ENCODE data around the gene RPP25L. TPM values are rescaled to one million over a fixed set of nuclear protein-coding genes. Genes with fewer than 3 reads are reported as not detected.

RPP25L gene
- total and polyA plus RNA-seq, 10 of the 15 experiments (the other 5 are each of a cell fraction or from before 2014, with no cell fraction given) = 7.7 to 30.2 (median 16.8) TPM

DNA sequence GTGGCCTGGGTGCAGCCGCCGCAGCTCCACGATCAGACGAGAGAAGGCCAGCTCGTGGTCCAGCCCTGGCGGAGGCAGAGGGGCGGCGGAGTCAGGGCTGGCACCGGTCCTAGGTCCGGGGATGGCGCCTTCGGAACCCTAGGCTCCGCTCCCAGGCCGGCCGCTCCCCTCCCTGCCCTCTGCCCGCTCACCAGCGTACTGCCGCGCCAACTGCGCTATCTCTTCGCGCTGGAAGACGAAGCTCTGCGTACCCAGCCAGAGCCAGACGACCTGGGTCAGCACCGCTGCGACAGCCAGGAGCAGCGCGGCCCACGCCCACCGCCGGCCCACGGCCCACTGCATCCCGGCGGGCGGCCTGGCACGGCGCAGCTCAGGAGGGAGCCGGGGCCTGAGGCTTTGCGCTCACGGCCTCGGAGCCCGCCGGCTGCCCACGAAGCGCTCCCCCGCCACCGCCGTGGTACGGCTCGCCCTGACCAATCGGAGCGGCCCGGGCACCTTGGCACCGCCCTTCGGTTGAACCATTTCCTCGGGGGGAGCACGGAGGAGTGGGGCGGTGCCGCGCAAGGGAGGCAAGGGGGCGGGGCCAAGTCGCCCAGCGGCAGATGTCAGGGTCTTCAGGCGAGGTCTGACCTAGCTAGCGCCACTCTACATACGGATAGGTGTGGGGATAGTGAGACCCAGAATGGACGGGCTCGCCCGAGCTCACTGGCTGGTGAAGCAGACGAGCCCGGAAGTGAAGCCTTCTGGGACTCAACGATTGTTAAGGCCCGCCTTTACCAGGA, 25.6 kb upstream of the RPP25L start, which contains the start of gene SIGMAR1 (continued):
- TF ChIP-seq, protein P1, sequence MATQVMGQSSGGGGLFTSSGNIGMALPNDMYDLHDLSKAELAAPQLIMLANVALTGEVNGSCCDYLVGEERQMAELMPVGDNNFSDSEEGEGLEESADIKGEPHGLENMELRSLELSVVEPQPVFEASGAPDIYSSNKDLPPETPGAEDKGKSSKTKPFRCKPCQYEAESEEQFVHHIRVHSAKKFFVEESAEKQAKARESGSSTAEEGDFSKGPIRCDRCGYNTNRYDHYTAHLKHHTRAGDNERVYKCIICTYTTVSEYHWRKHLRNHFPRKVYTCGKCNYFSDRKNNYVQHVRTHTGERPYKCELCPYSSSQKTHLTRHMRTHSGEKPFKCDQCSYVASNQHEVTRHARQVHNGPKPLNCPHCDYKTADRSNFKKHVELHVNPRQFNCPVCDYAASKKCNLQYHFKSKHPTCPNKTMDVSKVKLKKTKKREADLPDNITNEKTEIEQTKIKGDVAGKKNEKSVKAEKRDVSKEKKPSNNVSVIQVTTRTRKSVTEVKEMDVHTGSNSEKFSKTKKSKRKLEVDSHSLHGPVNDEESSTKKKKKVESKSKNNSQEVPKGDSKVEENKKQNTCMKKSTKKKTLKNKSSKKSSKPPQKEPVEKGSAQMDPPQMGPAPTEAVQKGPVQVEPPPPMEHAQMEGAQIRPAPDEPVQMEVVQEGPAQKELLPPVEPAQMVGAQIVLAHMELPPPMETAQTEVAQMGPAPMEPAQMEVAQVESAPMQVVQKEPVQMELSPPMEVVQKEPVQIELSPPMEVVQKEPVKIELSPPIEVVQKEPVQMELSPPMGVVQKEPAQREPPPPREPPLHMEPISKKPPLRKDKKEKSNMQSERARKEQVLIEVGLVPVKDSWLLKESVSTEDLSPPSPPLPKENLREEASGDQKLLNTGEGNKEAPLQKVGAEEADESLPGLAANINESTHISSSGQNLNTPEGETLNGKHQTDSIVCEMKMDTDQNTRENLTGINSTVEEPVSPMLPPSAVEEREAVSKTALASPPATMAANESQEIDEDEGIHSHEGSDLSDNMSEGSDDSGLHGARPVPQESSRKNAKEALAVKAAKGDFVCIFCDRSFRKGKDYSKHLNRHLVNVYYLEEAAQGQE (IDR thresholded peaks at IDR 0.05; ENCODE audit: low read depth, low read length) = no peak
- TF ChIP-seq HDAC6 (IDR thresholded peaks at IDR 0.05; ENCODE audit: unreplicated experiment) = no peak
- TF ChIP-seq ATF7 (IDR thresholded peaks at IDR 0.05; ENCODE audit: low read depth) = peak; percentile 98
- TF ChIP-seq ZZZ3 (IDR thresholded peaks at IDR 0.05; ENCODE audit: control insufficient read depth, insufficient read length, low read depth) = no peak
- peak; percentile 20 for TF ChIP-seq RELA (IDR thresholded peaks at IDR 0.05; ENCODE audit: borderline replicate concordance, partially characterized antibody)
- TF ChIP-seq, protein P2, sequence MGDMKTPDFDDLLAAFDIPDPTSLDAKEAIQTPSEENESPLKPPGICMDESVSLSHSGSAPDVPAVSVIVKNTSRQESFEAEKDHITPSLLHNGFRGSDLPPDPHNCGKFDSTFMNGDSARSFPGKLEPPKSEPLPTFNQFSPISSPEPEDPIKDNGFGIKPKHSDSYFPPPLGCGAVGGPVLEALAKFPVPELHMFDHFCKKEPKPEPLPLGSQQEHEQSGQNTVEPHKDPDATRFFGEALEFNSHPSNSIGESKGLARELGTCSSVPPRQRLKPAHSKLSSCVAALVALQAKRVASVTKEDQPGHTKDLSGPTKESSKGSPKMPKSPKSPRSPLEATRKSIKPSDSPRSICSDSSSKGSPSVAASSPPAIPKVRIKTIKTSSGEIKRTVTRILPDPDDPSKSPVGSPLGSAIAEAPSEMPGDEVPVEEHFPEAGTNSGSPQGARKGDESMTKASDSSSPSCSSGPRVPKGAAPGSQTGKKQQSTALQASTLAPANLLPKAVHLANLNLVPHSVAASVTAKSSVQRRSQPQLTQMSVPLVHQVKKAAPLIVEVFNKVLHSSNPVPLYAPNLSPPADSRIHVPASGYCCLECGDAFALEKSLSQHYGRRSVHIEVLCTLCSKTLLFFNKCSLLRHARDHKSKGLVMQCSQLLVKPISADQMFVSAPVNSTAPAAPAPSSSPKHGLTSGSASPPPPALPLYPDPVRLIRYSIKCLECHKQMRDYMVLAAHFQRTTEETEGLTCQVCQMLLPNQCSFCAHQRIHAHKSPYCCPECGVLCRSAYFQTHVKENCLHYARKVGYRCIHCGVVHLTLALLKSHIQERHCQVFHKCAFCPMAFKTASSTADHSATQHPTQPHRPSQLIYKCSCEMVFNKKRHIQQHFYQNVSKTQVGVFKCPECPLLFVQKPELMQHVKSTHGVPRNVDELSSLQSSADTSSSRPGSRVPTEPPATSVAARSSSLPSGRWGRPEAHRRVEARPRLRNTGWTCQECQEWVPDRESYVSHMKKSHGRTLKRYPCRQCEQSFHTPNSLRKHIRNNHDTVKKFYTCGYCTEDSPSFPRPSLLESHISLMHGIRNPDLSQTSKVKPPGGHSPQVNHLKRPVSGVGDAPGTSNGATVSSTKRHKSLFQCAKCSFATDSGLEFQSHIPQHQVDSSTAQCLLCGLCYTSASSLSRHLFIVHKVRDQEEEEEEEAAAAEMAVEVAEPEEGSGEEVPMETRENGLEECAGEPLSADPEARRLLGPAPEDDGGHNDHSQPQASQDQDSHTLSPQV (IDR thresholded peaks at IDR 0.05) = no peak
- TF ChIP-seq TCF7 (IDR thresholded peaks at IDR 0.05; ENCODE audit: borderline replicate concordance) = no peak
- no peak for TF ChIP-seq PAX5 (IDR thresholded peaks at IDR 0.05; ENCODE audit: borderline replicate concordance, low read depth, low read length)
- peak; percentile 96 for TF ChIP-seq POLR2A (IDR thresholded peaks at IDR 0.05; ENCODE audit: low read depth, low read length)
- peak in 1 of 2 experiments; percentile 54; a peak in 1 of 3 replicates for TF ChIP-seq EGR1 (IDR thresholded peaks at IDR 0.05; ENCODE audit: borderline replicate concordance in 1 of 2, low read depth in 2 of 2, low read length in 2 of 2)
- TF ChIP-seq LARP7 (IDR thresholded peaks at IDR 0.05) = peak; percentile 86; the same call in 1 of the 2 replicates
- peak; percentile 88; the same call in 1 of the 2 replicates for TF ChIP-seq SREBF1 (IDR thresholded peaks at IDR 0.05; ENCODE audit: low read length)
- peak; percentile 77 for TF ChIP-seq IKZF1 (conservative IDR thresholded peaks at IDR 0.05)
- TF ChIP-seq NFYA (IDR thresholded peaks at IDR 0.05; ENCODE audit: borderline replicate concordance, low read depth, low read length) = no peak
- no peak for TF ChIP-seq TARDBP (IDR thresholded peaks at IDR 0.05; ENCODE audit: borderline replicate concordance)
- TF ChIP-seq, protein P3, sequence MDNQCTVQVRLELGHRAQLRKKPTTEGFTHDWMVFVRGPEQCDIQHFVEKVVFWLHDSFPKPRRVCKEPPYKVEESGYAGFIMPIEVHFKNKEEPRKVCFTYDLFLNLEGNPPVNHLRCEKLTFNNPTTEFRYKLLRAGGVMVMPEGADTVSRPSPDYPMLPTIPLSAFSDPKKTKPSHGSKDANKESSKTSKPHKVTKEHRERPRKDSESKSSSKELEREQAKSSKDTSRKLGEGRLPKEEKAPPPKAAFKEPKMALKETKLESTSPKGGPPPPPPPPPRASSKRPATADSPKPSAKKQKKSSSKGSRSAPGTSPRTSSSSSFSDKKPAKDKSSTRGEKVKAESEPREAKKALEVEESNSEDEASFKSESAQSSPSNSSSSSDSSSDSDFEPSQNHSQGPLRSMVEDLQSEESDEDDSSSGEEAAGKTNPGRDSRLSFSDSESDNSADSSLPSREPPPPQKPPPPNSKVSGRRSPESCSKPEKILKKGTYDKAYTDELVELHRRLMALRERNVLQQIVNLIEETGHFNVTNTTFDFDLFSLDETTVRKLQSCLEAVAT (IDR thresholded peaks at IDR 0.05) = no peak; the same call in 1 of the 2 replicates
- no peak for TF ChIP-seq ZNF622 (IDR thresholded peaks at IDR 0.05)
- TF ChIP-seq TAF1 (IDR thresholded peaks at IDR 0.05; ENCODE audit: borderline replicate concordance, low read depth, low read length) = peak; percentile 20; the same call in 1 of the 2 replicates
- TF ChIP-seq SRF (IDR thresholded peaks at IDR 0.05; ENCODE audit: low read depth in 2 of 2, low read length in 2 of 2) = no peak
- TF ChIP-seq, protein P4, sequence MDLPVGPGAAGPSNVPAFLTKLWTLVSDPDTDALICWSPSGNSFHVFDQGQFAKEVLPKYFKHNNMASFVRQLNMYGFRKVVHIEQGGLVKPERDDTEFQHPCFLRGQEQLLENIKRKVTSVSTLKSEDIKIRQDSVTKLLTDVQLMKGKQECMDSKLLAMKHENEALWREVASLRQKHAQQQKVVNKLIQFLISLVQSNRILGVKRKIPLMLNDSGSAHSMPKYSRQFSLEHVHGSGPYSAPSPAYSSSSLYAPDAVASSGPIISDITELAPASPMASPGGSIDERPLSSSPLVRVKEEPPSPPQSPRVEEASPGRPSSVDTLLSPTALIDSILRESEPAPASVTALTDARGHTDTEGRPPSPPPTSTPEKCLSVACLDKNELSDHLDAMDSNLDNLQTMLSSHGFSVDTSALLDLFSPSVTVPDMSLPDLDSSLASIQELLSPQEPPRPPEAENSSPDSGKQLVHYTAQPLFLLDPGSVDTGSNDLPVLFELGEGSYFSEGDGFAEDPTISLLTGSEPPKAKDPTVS (IDR thresholded peaks at IDR 0.05; ENCODE audit: low read depth, low read length) = no peak
- TF ChIP-seq HDAC2 (IDR thresholded peaks at IDR 0.05) = no peak

All from GM12878 (cell line).